Right lobe of liver (tissue), 4 donors: ENCODE results near the gene ABHD8.

Experiments used
- POLR2A ChIP-seq: fragments of 450-650 bp; IDR thresholded peaks from one replicate; pipeline ENCODE4 v1.6.1; 2017; ENCODE audit warnings: antibody characterized with exemption, mild to moderate bottlenecking
- TF ChIP-seq, protein P1 (sequence below), 4 donors: fragments of 200-600 bp in 3 of 4; fragments of 450-650 bp in 1 of 4; IDR thresholded peaks; one replicate each; pipeline versions ENCODE4 v1.5.1 to v1.8.0; 2016 to 2022; ENCODE audit warnings: antibody characterized with exemption in 4 of 4, mild to moderate bottlenecking in 2 of 4
- donor health status: DM: no; HTN: no; CAD: no.
- donor health status: DM: no; HTN: no; CAD: no.
- donor health status: DM: no; HTN: yes; CAD: no.

DNA sequence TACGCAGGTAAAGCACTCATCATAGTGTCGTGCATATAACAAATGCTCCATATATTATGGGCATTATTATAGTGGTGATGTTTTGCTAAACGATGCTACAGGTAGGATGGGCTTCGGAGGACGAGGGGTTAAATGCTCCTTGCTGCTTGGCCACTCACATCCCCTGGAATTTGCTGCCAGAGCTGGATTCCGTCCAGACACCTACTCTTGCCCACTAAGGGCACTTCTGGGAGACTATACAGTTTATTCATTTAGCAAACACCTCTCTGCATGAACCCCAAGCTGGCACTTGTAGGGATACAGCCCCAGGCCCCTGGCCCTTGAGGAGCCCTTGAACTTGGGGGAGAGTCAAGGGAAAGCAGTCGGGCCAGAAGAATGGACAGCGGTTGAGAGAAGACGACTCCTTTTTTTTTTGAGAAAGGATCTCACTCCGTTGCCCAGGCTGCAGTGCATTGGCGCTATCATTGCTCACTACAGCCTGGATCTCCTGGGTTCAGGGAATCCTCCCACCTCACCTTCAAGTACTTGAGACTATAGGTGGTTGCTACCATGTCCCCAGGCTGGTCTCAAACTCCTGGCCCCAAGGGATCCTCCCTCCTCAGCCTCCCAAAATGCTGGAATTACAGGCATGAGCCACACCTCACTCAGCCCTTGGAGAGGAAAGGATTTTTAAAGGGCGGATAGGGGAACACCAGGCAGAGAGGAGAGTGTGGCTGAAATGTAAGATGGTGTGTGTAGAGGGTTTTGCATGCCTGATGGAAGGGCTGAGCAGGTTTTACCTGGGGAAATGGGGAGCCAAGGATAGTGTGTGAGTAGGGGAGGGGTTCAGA lies 1.4 kb upstream of the ABHD8 start:
- TF ChIP-seq, protein P1, sequence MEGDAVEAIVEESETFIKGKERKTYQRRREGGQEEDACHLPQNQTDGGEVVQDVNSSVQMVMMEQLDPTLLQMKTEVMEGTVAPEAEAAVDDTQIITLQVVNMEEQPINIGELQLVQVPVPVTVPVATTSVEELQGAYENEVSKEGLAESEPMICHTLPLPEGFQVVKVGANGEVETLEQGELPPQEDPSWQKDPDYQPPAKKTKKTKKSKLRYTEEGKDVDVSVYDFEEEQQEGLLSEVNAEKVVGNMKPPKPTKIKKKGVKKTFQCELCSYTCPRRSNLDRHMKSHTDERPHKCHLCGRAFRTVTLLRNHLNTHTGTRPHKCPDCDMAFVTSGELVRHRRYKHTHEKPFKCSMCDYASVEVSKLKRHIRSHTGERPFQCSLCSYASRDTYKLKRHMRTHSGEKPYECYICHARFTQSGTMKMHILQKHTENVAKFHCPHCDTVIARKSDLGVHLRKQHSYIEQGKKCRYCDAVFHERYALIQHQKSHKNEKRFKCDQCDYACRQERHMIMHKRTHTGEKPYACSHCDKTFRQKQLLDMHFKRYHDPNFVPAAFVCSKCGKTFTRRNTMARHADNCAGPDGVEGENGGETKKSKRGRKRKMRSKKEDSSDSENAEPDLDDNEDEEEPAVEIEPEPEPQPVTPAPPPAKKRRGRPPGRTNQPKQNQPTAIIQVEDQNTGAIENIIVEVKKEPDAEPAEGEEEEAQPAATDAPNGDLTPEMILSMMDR (IDR thresholded peaks at IDR 0.05): no peak
- TF ChIP-seq POLR2A: no peak
